ENCODE measurements around the gene RRP12. TPM values are rescaled to one million over a fixed set of nuclear protein-coding genes. Genes with fewer than 3 reads are reported as not detected.
A peak's percentile ranks its signal among the peaks of the same experiment; 100 is the strongest.

The RRP12 gene
- total and polyA plus RNA-seq, 9 of the 15 experiments (the other 6 are each of a cell fraction or from before 2014, with no cell fraction given) = 4.6 to 68.2 (median 21.8) TPM

DNA sequence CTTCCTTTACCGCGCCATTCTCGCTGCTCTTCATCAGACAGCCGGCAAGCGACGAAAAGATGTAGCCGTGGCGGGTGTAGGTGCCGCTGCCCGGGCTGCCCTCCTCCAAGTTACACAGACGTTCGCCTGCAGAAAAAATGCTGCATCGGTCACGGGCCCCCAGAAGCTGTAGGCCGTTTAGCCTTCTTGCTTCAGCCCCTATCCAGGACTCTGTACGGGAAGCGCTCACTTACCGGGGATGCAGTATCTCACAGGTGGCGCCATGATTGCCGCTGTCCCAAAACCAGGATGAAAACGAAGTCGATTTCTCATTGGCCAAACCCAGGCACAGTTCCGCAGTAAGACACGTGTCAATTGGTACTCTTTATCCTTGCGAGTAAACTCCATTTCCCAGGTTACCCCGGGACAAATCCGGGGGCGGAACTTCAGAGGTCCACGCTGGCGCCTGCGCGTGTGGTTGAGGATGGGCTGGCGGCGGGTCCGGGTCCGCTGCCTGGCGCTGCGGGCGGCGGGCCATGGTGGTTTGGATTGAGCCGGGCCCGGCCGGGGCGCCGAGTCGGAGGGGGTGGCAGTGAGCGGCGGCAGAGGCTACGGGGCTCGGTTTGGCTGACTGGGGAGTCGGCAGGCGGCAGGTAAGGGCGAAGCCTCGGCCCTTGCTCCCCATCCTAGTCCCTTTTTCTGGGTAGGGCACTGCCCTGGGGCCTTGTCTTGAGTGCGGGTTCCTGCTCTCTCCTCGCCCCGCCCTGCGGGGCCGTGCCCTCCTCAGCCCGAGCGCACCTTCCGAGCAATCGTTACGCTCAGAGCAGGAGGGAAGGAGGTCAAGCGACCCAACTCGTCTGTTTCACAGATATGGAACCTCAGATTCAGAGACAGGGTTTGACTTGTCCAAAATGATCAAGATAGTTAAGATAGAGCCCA, 44.8 kb upstream of the RRP12 start, which contains the start of the genes EXOSC1 and ZDHHC16 (continued):
- TF ChIP-seq, protein P1, sequence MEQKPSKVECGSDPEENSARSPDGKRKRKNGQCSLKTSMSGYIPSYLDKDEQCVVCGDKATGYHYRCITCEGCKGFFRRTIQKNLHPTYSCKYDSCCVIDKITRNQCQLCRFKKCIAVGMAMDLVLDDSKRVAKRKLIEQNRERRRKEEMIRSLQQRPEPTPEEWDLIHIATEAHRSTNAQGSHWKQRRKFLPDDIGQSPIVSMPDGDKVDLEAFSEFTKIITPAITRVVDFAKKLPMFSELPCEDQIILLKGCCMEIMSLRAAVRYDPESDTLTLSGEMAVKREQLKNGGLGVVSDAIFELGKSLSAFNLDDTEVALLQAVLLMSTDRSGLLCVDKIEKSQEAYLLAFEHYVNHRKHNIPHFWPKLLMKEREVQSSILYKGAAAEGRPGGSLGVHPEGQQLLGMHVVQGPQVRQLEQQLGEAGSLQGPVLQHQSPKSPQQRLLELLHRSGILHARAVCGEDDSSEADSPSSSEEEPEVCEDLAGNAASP (IDR thresholded peaks at IDR 0.05) = no peak
- TF ChIP-seq ELF2 (CRISPR knock-in tag; IDR thresholded peaks at IDR 0.05) (no peak), KDM5B (IDR thresholded peaks at IDR 0.05; ENCODE audit: insufficient replicate concordance, low read depth, low read length) (peak; percentile 68), TAF15 (IDR thresholded peaks at IDR 0.05; ENCODE audit: low read depth, low read length) (no peak), CREM (IDR thresholded peaks at IDR 0.05; ENCODE audit: low read depth) (peak; percentile 67), BACH1 (tag; IDR thresholded peaks at IDR 0.05) (no peak), CTBP1 (IDR thresholded peaks at IDR 0.05; ENCODE audit: borderline replicate concordance) (peak; percentile 73), SUPT5H (IDR thresholded peaks at IDR 0.05) (peak; percentile 71), ZNF133 (CRISPR knock-in tag; IDR thresholded peaks at IDR 0.05) (no peak), SMARCB1 (IDR thresholded peaks at IDR 0.05; ENCODE audit: insufficient read length, low read depth) (no peak), ZNF75A (CRISPR knock-in tag; IDR thresholded peaks at IDR 0.05) (no peak), POLR2G (IDR thresholded peaks at IDR 0.05; ENCODE audit: low read depth, low read length) (peak; percentile 79)
- TF ChIP-seq, protein P2, sequence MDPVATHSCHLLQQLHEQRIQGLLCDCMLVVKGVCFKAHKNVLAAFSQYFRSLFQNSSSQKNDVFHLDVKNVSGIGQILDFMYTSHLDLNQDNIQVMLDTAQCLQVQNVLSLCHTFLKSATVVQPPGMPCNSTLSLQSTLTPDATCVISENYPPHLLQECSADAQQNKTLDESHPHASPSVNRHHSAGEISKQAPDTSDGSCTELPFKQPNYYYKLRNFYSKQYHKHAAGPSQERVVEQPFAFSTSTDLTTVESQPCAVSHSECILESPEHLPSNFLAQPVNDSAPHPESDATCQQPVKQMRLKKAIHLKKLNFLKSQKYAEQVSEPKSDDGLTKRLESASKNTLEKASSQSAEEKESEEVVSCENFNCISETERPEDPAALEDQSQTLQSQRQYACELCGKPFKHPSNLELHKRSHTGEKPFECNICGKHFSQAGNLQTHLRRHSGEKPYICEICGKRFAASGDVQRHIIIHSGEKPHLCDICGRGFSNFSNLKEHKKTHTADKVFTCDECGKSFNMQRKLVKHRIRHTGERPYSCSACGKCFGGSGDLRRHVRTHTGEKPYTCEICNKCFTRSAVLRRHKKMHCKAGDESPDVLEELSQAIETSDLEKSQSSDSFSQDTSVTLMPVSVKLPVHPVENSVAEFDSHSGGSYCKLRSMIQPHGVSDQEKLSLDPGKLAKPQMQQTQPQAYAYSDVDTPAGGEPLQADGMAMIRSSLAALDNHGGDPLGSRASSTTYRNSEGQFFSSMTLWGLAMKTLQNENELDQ (CRISPR knock-in tag; IDR thresholded peaks at IDR 0.05; ENCODE audit: borderline replicate concordance) = no peak
- TF ChIP-seq, protein P3, sequence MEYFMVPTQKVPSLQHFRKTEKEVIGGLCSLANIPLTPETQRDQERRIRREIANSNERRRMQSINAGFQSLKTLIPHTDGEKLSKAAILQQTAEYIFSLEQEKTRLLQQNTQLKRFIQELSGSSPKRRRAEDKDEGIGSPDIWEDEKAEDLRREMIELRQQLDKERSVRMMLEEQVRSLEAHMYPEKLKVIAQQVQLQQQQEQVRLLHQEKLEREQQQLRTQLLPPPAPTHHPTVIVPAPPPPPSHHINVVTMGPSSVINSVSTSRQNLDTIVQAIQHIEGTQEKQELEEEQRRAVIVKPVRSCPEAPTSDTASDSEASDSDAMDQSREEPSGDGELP (CRISPR knock-in tag; IDR thresholded peaks at IDR 0.05; ENCODE audit: borderline replicate concordance) = peak; percentile 15; the same call in 1 of the 2 replicates
- TF ChIP-seq, protein P4, sequence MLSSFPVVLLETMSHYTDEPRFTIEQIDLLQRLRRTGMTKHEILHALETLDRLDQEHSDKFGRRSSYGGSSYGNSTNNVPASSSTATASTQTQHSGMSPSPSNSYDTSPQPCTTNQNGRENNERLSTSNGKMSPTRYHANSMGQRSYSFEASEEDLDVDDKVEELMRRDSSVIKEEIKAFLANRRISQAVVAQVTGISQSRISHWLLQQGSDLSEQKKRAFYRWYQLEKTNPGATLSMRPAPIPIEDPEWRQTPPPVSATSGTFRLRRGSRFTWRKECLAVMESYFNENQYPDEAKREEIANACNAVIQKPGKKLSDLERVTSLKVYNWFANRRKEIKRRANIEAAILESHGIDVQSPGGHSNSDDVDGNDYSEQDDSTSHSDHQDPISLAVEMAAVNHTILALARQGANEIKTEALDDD (IDR thresholded peaks at IDR 0.05) = no peak
- TF ChIP-seq, protein P5, sequence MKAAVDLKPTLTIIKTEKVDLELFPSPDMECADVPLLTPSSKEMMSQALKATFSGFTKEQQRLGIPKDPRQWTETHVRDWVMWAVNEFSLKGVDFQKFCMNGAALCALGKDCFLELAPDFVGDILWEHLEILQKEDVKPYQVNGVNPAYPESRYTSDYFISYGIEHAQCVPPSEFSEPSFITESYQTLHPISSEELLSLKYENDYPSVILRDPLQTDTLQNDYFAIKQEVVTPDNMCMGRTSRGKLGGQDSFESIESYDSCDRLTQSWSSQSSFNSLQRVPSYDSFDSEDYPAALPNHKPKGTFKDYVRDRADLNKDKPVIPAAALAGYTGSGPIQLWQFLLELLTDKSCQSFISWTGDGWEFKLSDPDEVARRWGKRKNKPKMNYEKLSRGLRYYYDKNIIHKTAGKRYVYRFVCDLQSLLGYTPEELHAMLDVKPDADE (conservative IDR thresholded peaks at IDR 0.05; ENCODE audit: control insufficient read depth, low read depth, low read length) = peak; percentile 82; the same call in 1 of the 2 replicates
- TF ChIP-seq, protein P6, sequence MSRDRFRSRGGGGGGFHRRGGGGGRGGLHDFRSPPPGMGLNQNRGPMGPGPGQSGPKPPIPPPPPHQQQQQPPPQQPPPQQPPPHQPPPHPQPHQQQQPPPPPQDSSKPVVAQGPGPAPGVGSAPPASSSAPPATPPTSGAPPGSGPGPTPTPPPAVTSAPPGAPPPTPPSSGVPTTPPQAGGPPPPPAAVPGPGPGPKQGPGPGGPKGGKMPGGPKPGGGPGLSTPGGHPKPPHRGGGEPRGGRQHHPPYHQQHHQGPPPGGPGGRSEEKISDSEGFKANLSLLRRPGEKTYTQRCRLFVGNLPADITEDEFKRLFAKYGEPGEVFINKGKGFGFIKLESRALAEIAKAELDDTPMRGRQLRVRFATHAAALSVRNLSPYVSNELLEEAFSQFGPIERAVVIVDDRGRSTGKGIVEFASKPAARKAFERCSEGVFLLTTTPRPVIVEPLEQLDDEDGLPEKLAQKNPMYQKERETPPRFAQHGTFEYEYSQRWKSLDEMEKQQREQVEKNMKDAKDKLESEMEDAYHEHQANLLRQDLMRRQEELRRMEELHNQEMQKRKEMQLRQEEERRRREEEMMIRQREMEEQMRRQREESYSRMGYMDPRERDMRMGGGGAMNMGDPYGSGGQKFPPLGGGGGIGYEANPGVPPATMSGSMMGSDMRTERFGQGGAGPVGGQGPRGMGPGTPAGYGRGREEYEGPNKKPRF (IDR thresholded peaks at IDR 0.05; ENCODE audit: low read depth, low read length) = no peak

Data from K562 (cell line).